Measurements from ENCODE around the gene ABCC6. TPM values are rescaled to one million over a fixed set of nuclear protein-coding genes. Genes with fewer than 3 reads are reported as not detected.
A peak's percentile ranks its signal among the peaks of the same experiment; 100 is the strongest.
"Not testable (repeated sequence)": the region's sequence is repeated elsewhere in the genome, so short reads cannot be mapped to it uniquely, and the experiment has no call there.

The ABCC6 gene
- total RNA-seq, 2 donors from 2014 or later = 10.4 to 14.5 TPM

DNA sequence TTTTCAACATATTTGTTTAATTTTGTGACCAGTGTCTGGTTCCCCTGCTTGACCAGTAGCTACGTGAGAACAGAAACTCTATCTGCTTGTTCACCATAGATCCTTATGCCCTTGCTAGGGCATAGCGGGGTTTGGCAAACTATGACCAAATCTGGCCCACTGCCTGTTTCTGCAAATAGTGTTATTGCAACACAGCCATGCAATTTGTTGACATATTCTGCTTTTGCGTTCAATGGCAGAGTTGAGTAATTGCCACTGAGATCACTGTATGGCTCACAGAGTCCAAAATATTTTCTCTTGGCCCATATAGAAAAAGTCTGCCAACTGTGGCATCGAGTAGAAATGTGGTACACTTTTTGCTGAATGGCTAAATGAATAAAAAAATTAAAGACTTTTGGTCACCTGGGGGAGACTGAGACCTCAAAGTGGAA, 9.4 kb downstream of the ABCC6 start:
- intact Hi-C loops (cut with DNase I); H3K27ac ChIP-seq; H3K27me3 ChIP-seq: not testable (repeated sequence)

DNA sequence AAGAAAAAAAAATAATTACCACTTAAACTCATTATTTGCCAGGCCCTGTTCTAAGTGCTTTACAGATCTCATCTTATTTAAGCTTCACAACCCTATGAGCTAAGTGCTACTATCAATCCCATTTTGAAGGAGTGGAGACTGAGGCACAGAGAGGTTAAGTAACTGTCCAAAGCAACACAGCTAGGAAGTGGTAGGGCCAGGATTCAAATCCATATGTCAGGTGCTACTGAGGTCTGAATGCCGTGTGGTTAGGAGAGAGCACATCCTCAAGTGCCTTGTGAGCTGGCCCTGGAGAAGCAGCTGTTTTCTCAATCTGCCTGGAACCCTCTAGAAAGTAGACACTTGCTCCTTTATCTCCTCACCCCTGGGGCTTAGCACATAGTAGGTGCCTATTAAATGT, 11.9 kb downstream of the ABCC6 start:
- H3K27ac ChIP-seq; DNase-seq; intact Hi-C loops (cut with DNase I); H3K27me3 ChIP-seq; H3K9ac ChIP-seq (ENCODE audit: low read depth in 2 of 2, low read length in 2 of 2); H3K36me3 ChIP-seq; H3K9me3 ChIP-seq; H3K4me3 ChIP-seq; H3K4me1 ChIP-seq: not testable (repeated sequence)

More for the DNA sequence above, 9.4 kb downstream of the ABCC6 start:
- H3K4me3 ChIP-seq; H3K9ac ChIP-seq (ENCODE audit: low read depth in 2 of 2, low read length in 2 of 2); H3K9me3 ChIP-seq; H3K4me1 ChIP-seq; H3K36me3 ChIP-seq; DNase-seq: not testable (repeated sequence)

DNA sequence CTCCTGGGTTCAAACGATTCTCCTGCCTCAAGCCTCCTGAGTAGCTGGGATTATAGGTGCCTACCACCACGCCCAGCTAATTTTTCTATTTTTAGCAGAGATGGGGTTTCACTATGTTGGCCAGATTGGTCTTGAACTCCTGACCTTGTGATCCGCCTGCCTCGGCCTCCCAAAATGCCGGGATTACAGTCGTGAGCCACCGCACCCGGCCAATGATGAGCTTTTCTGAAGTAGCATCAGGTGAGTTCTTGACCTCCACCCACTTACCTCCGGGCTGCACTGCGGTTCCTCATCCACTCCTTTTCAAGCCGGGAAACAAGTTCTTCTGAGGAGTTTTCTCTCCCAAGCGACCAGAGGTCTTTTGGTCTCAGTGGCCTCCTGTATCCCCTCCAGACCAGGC, 14.8 kb downstream of the ABCC6 start:
- H3K27me3 ChIP-seq; intact Hi-C loops (cut with DNase I); H3K9ac ChIP-seq (ENCODE audit: low read depth in 2 of 2, low read length in 2 of 2); H3K36me3 ChIP-seq; H3K4me1 ChIP-seq; H3K9me3 ChIP-seq; H3K4me3 ChIP-seq; H3K27ac ChIP-seq: not testable (repeated sequence)
- peak; percentile 9 for DNase-seq

DNA sequence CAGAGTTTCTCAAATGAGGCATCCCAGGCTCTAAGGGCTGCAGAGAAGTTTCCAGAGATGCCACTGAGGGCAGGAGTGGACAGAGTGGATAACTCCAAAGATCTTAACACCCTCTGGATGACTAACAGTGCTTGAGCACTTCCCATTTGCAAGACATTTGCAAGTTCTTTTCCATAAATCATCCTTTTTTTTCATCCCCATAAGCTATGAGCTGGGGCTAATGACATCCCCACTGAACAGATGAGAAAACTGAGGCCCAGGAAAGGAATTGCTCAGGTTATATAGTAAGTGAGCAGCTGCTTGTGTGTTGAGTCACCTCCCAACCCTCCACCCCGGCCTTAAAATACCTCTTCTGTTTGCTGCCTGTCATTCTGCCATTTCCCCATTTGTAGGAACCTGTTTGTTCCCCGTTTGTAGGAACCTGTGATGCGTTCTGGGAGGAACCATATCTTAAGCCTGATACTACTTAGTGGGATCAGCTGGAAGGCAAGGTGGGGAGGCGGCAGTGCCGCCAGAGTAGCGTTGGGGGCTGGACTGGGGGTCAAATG, 15.4 kb downstream of the ABCC6 start:
- H3K9ac ChIP-seq (ENCODE audit: low read depth in 2 of 2, low read length in 2 of 2); H3K27ac ChIP-seq; H3K9me3 ChIP-seq; H3K27me3 ChIP-seq; H3K36me3 ChIP-seq; H3K4me3 ChIP-seq; H3K4me1 ChIP-seq; intact Hi-C loops (cut with DNase I): not testable (repeated sequence)
- peak; percentile 5 for DNase-seq

DNA sequence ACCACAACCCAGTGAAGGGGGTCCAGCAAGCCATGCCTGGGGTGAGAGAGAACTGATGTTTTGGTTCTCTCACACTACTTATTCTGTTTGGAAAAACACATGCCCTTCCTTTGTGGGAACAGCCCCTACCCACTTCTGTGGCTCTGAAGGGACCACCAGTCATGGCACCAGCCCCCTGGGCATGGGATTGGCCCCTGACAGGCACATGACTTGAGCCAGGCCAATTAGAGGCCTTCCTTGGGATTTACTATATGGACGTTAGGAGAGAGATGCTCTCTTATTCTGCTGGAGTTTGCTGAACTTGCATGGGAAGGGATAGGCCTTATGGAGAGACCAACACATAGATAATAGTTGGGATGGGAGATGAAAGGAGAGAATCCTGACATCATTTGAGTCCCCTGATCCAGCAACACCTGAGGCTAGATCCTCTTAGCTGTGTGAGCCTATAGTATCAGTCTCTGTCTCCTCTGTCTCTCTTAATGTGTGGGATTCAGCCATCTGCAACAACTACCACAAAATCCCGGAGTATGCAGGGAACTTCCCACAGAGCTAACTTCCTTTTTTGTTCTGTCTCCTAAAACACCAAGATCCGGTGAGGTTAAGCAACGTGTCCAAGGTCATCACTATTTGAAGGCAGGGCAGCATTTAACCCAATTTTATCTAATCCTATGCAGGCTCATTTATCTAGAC, 16.1 kb downstream of the ABCC6 start:
- H3K4me3 ChIP-seq; H3K36me3 ChIP-seq; H3K27me3 ChIP-seq; H3K4me1 ChIP-seq; intact Hi-C loops (cut with DNase I); H3K27ac ChIP-seq; H3K9ac ChIP-seq (ENCODE audit: low read depth in 2 of 2, low read length in 2 of 2); H3K9me3 ChIP-seq: not testable (repeated sequence)
- DNase-seq = peak; percentile 6

DNA sequence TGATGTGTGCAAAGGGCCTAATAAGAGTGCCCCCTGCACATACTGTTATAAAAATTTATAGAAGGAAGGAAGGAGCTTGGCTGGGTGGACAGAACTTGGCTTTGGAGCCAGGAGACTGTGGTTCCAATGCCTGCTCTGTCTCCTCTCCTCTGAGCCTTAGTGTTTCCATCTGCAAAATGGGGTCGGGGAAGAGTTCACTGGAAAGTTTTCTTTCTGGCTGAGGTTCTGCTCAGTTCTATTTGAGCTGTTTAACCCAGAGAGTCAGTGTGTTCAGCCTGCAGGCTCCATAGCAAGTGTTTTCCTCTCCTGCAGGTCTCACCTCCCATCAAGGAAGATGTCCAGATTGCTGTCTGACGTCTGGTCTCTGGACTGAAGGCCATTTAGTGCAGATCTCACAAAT, 17.4 kb downstream of the ABCC6 start:
- H3K9ac ChIP-seq (ENCODE audit: low read depth in 2 of 2, low read length in 2 of 2); H3K27ac ChIP-seq; DNase-seq; H3K36me3 ChIP-seq; intact Hi-C loops (cut with DNase I); H3K9me3 ChIP-seq; H3K4me1 ChIP-seq; H3K4me3 ChIP-seq; H3K27me3 ChIP-seq: not testable (repeated sequence)

GRCh38 chr16:16204552-16204951, 18.7 kb downstream of the ABCC6 start:
- H3K4me1 ChIP-seq; H3K27me3 ChIP-seq; H3K9ac ChIP-seq (ENCODE audit: low read depth in 2 of 2, low read length in 2 of 2); DNase-seq; H3K36me3 ChIP-seq; H3K9me3 ChIP-seq; intact Hi-C loops (cut with DNase I); H3K27ac ChIP-seq; H3K4me3 ChIP-seq: not testable (repeated sequence)

GRCh38 chr16:16203494-16203893, 19.8 kb downstream of the ABCC6 start:
- DNase-seq; H3K36me3 ChIP-seq; H3K9ac ChIP-seq (ENCODE audit: low read depth in 2 of 2, low read length in 2 of 2); H3K27me3 ChIP-seq; H3K27ac ChIP-seq; intact Hi-C loops (cut with DNase I); H3K4me1 ChIP-seq; H3K9me3 ChIP-seq; H3K4me3 ChIP-seq: not testable (repeated sequence)

DNA sequence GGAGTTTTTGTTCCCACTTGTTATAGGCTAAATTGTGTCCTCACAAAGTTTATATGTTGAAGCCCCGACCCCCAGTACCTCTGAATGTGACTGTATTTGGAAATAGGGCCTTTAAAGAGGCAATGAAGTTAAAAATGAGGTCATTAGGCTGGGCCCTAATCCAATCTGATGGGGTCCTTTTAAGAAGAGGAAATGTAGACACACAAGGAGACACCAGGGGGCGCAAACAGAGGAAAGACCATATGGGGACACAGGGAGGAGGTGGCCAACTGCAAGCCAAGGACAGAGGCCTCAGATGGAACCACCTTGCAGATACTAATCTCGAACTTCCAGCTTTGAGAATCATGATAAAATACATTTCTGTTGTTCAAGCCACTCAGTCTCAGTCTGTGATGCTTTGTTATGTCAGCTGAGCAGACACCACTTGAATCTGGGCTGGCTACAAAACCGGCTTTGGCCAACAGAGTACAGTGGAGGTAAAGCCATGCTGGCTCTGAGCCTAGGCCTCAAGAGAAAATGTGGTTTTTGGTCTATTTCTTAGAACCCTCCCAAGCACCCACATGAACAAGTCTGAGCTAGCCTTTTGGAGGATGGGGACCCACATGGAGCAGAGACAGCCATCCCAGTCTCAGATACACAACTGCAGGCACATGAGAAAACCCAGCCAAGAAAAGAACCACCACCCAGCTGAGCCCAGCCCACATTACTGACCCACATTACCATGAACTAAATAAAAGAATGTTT, 20.7 kb downstream of the ABCC6 start:
- DNase-seq = peak; percentile 72
- H3K4me1 ChIP-seq; H3K9ac ChIP-seq (ENCODE audit: low read depth in 2 of 2, low read length in 2 of 2); H3K9me3 ChIP-seq; H3K4me3 ChIP-seq; H3K27ac ChIP-seq; intact Hi-C loops (cut with DNase I); H3K36me3 ChIP-seq; H3K27me3 ChIP-seq: not testable (repeated sequence)

DNA sequence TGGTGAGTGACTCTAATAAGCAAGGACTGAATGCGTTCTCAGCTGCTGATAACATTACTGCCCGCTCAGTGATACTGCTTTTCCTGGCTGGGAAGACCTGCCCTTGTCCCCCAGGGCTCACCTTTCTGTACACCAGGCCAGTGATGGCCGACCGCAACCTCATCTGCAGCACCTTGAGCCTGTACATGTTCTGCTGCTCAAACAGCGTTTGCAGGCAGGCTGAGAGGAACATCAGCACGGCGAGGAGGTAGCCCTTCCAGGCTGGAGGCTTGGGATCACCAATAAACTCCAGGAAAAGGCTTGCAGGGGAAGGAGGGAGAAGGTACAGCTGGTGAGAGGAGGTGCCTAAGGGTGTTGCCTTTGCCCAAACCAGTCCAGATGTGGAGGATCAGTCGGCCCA, 21.4 kb downstream of the ABCC6 start:
- DNase-seq; intact Hi-C loops (cut with DNase I); H3K9me3 ChIP-seq; H3K27me3 ChIP-seq; H3K4me3 ChIP-seq; H3K27ac ChIP-seq; H3K4me1 ChIP-seq; H3K36me3 ChIP-seq; H3K9ac ChIP-seq (ENCODE audit: low read depth in 2 of 2, low read length in 2 of 2): not testable (repeated sequence)

DNA sequence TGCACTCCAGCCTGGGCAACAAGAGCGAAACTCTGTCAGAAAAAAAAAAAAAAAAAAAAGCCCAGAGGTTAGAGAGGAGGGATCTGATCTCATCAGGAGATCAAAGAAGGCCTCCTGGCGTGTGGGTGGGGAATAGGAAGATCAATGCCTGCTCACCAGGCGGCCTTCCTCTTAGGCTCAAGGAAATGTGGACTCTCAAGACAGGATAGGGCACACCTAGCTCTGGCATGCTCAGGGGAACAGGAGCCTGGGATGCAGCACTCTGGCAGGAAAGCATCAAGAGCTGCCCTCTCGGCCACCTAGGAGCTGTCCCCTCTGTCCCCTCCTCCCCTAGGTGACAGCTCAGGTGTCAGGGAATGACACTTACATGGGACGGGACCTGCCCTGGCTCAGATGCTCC, 22.9 kb downstream of the ABCC6 start:
- H3K4me1 ChIP-seq; DNase-seq; intact Hi-C loops (cut with DNase I); H3K36me3 ChIP-seq; H3K27ac ChIP-seq; H3K4me3 ChIP-seq; H3K9me3 ChIP-seq; H3K9ac ChIP-seq (ENCODE audit: low read depth in 2 of 2, low read length in 2 of 2); H3K27me3 ChIP-seq: not testable (repeated sequence)

- H3K4me3 ChIP-seq; H3K4me1 ChIP-seq; DNase-seq; H3K27ac ChIP-seq; H3K36me3 ChIP-seq; H3K9ac ChIP-seq (ENCODE audit: low read depth in 2 of 2, low read length in 2 of 2); H3K27me3 ChIP-seq; intact Hi-C loops (cut with DNase I); H3K9me3 ChIP-seq: not testable (repeated sequence)
Measured at GRCh38 chr16:16199428-16199827, 23.9 kb downstream of the ABCC6 start.

All from colonic mucosa (tissue), 4 donors.